ENCODE measurements around the gene GRM2.

The GRM2 gene

DNA sequence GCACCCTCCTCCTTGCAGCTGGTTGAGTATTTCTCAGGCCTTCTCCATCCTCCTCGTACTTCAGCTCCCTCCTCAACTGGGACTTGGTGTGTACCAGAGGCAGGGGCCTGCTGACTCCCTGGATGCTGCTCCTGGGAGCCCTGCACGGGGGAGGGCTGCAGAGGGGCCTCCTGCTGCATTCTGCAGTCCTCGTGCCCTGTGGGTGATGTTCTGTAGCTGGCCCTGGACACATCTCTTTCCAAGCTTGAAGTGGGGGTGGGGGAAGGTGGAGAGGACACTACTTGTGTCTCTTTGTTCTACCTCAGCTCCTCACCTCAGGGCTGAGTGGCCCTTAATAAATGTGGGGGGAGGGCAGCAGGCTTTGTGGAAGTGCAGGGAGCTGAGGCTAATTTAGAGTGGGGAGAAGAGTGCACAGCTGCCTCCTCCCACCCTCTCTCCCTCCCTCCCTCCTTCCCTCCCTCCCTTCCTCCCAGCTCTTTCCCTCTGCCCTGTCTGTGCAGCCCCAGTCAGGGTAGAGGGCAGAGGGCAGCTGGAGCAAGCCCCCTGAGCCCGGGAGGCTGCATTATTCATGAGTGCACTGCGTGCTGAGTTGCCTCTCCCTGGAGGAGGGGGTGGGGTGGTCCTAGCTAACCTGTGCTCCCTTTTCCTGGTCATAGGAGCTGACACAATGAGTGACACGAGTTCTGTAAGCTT, 3.7 kb upstream of the GRM2 start:
- no peak overlapping the region for H3K4me3 ChIP-seq (ENCODE audit: low read depth, low read length)
- DNase-seq (ENCODE audit: low read depth), result no peak

DNA sequence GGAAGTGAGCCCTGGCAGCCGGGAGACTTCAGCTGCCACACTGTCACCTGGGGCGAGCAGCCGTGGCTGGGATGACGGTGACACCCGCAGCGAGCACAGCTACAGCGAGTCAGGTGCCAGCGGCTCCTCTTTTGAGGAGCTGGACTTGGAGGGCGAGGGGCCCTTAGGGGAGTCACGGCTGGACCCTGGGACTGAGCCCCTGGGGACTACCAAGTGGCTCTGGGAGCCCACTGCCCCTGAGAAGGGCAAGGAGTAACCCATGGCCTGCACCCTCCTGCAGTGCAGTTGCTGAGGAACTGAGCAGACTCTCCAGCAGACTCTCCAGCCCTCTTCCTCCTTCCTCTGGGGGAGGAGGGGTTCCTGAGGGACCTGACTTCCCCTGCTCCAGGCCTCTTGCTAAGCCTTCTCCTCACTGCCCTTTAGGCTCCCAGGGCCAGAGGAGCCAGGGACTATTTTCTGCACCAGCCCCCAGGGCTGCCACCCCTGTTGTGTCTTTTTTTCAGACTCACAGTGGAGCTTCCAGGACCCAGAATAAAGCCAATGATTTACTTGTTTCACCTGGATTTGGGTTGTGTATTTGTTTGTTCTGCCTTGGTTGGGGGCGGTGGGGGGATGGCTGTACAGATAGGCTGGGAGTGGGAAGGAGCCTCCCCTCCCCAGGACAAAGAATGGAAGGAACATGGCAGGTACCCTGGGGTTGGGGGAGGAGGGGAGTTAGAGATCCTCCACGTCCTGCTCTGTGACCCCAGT, 2.9 kb upstream of the GRM2 start:
- no peak for DNase-seq (ENCODE audit: low read depth)

DNA sequence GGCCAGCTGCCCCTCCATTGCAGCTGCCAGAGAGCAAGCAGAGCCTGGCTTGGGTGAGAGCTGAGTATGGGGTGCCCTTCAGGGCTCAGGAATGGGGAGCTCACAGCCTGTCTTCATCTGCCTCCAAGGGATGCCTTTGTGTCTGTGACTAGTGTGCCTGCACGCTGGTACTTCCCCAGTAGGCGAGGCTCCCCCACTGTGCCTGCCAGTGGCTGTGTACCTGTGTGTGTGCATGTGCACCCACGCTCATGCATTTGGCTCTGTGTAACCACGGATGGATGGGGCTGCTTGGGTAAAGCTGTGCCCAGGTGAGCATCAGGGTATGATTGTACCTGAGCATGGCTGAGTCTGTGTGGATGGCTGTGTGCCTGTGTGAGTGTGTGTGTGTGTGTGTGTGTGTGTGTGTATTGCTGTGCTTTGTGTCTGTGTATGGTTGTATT, 2.3 kb upstream of the GRM2 start:
- H3K4me3 ChIP-seq (ENCODE audit: low read depth, low read length), result no peak overlapping the region
- DNase-seq (ENCODE audit: low read depth), result no peak

More for the DNA sequence above, 2.9 kb upstream of the GRM2 start:
- H3K4me3 ChIP-seq (ENCODE audit: low read depth, low read length), result no peak overlapping the region

DNA sequence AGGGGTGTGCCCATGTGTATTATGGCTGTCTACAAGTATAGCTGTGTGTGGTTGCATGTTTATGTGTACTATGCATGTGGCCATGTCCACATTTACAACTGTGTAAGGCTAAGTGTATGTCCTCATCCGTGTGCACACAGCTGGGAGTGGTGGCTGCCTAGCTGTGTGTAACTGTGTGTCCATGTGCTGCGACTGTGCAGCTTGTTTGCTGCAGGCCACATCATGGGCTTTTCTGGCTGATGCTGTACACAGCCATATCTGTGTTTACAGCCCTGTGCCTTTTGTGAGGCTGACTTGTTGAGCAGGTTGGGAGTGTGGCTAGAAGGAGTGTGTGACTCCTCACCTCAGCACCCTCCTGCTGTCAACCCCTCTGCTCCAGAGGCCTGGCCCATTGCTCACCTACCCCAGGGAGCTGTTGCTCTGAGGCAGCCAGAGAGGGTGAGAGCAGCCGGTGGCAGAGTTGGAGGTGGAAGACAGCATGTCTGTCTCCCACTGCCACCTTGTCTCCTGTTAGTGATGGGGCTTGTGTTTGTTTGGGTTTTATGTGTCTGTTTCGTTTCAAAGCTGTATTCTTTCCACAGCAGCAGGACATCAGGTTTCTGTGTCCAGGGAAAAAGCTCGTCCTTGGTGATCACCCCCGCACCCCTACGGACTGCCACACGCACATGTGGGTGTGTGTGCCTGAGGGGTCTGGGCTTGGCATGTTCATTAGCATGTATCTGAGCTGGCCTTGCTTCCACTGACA, 1.4 kb upstream of the GRM2 start:
- H3K4me3 ChIP-seq (ENCODE audit: low read depth, low read length), result no peak overlapping the region
- no peak for DNase-seq (ENCODE audit: low read depth)

DNA sequence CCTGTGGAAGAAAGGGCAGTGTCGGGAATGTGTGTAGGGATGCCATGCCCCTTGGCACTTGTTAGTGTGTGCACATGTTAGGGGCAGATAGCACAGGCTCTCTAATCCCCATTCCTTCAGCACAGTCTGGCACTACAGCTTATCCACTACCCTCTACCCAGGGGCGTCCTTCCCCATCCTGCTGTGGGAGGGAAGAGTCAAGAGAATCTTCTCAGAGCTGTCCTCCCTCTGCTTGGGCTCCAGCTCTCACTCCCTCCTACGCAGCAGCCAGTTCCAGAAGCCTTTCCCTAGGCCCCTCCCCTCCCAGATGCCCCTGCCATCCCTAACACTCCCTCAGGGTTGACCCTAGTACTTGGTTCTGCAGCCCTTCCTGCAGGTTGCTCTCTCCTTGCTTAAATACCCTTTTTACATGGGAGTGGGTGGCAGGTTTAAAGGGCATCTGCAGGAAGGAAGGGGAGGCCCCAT, 815 bp upstream of the GRM2 start:
- DNase-seq (ENCODE audit: low read depth), result no peak
- H3K4me3 ChIP-seq (ENCODE audit: low read depth, low read length), result no peak overlapping the region

DNA sequence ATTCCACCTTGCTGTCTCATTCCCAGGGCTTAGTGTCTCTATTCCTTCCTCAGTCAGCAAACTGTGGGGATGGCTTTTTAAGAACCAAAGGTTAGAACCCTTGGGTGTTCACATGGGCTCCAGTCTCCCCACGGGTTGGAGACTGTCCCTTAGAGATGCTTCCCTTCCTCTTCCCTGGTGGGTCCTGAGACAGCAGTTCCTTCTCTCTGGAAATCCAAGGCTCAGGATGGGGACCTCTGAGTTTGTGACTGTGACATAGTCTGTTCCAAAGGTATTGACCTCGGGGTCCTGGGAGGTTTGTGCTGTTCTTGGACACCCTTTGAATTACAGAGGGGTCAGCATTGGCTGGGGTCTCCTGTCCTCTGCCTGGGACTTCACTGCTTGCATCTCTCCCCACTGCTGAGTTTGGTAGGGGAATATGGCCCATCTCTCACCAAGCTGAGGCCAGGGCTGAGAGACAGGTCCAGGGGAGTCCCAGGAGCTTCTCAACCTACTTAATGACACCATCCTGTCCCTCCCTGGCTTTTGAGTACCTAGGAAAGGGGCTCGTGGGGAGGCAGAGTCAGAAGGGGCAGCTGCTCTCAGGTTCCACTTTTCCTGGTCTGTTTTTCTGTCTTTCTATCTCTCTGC, 1.5 kb downstream of the GRM2 start:
- no peak for DNase-seq (ENCODE audit: low read depth)
- H3K4me3 ChIP-seq (ENCODE audit: low read depth, low read length), result no peak overlapping the region

DNA sequence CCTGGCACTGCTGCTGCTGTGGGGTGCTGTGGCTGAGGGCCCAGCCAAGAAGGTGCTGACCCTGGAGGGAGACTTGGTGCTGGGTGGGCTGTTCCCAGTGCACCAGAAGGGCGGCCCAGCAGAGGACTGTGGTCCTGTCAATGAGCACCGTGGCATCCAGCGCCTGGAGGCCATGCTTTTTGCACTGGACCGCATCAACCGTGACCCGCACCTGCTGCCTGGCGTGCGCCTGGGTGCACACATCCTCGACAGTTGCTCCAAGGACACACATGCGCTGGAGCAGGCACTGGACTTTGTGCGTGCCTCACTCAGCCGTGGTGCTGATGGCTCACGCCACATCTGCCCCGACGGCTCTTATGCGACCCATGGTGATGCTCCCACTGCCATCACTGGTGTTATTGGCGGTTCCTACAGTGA, 2.1 kb downstream of the GRM2 start:
- DNase-seq (ENCODE audit: low read depth), result no peak
- no peak overlapping the region for H3K4me3 ChIP-seq (ENCODE audit: low read depth, low read length)

DNA sequence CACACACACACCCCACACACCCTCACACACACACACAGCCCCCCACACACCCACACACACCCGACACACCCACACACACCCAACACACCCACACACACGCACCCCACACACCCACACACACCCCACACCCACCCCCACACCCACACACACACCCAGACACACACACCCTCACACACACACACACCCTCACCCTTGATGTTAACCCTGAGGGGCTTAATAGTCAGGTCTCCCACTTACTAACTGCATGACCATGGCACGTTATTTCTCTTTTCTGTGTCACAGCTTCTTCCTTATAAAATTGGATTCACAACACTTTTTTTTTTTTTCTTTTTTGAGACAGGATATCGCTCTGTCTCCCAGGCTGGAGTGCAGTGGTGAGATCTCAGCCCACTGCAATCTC, 2.8 kb downstream of the GRM2 start:
- no peak for DNase-seq (ENCODE audit: low read depth)

DNA sequence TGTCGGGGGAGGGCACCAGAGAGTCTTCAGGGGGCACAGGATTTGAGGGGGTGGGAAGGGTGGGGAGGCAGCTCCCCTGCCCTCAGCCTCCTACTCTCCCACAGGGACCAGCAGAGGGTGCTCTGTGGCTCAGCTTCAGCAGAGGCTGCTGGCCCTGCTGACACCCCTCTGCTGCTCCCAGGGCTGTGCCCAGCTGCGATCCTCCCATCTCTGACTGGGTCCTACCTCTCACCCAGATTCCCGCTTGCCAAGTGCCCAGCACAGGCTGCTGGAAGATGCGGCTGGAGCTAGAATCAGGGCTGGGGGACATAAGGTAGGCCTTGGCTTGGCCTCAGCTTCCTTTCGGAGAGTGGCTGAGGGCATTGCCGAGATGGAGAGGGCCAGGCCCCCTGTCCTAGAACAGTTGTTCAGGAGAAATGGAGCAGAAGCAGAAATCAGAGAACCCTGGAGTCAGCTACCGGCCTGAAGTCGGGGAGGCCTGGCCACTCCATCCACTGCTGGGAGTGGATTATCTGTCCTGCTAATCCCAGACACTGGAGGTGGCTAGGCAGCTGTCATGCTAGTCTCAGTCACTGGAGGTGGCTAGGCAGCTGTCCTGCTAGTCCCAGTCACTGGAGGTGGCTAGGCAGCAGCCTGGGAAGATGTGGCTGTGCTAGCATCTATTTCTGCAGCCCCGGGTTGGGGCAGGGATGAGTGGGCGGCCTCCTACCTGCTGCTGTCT, 3.9 kb downstream of the GRM2 start:
- H3K4me3 ChIP-seq (ENCODE audit: low read depth, low read length), result no peak overlapping the region
- DNase-seq (ENCODE audit: low read depth), result no peak

More for the DNA sequence above, 2.8 kb downstream of the GRM2 start:
- no peak overlapping the region for H3K4me3 ChIP-seq (ENCODE audit: low read depth, low read length)

DNA sequence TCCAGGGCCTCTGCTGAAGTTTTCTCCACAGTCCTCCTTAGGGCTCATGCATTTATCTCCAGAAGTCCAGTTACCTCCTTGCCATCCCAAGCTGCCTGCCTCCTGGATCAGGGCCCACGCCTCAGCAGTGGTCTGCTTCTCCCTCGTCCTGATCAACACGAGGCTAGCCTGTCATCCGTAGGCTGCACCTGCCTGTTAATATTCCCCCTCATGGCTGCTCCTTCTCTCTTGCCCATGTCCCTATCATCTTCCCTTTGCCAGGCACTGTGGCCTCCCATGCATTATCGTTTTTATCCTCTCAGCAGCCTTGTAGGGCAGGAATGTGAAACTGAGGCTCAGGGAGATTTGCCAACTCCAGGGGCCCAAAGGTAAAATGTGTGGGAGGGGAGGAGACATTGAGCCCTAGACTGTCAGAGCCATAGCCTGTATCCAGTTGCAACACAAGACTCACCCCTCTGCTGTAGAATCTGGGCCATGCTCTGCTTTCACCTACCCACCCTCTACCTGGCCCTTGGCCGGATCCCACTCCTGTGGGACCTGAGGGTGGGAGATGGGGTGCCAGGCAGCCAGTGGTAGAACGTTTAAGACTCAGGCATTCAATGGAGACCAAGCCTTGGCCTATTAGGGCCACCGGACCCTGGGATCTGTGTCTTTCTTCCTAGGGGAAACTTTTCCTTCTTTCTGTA, 4.6 kb downstream of the GRM2 start:
- no peak overlapping the region for H3K4me3 ChIP-seq (ENCODE audit: low read depth, low read length)
- no peak for DNase-seq (ENCODE audit: low read depth)

DNA sequence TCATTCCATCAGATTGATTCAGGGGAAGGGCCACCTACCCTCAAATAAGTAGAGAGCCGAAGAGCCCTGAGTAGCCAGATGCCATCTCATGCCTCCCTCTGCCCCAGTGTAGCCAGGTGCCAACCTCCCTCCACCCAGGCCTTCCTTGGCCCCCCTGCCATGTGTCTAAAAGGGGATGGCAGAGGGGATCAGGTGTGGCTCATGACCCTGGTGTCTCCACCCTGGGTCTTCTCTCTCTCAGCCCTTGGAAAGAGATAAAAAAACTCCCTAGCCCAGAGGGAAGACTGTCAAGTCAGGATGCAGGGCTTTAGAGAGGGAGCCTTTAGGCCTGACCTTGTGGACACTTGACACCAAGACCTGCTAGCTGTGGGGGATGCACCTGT, 5.2 kb downstream of the GRM2 start:
- no peak overlapping the region for H3K4me3 ChIP-seq (ENCODE audit: low read depth, low read length)
- no peak for DNase-seq (ENCODE audit: low read depth)

DNA sequence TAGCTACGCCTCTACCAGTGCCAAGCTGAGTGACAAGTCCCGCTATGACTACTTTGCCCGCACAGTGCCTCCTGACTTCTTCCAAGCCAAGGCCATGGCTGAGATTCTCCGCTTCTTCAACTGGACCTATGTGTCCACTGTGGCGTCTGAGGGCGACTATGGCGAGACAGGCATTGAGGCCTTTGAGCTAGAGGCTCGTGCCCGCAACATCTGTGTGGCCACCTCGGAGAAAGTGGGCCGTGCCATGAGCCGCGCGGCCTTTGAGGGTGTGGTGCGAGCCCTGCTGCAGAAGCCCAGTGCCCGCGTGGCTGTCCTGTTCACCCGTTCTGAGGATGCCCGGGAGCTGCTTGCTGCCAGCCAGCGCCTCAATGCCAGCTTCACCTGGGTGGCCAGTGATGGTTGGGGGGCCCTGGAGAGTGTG, 5.7 kb downstream of the GRM2 start:
- DNase-seq (ENCODE audit: low read depth), result no peak
- no peak overlapping the region for H3K4me3 ChIP-seq (ENCODE audit: low read depth, low read length)

DNA sequence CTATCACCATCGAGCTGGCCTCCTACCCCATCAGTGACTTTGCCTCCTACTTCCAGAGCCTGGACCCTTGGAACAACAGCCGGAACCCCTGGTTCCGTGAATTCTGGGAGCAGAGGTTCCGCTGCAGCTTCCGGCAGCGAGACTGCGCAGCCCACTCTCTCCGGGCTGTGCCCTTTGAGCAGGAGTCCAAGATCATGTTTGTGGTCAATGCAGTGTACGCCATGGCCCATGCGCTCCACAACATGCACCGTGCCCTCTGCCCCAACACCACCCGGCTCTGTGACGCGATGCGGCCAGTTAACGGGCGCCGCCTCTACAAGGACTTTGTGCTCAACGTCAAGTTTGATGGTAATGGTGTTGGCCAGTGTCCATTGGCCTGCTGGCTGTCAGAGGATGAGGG, 6.1 kb downstream of the GRM2 start:
- H3K4me3 ChIP-seq (ENCODE audit: low read depth, low read length), result no peak overlapping the region
- DNase-seq (ENCODE audit: low read depth), result no peak

DNA sequence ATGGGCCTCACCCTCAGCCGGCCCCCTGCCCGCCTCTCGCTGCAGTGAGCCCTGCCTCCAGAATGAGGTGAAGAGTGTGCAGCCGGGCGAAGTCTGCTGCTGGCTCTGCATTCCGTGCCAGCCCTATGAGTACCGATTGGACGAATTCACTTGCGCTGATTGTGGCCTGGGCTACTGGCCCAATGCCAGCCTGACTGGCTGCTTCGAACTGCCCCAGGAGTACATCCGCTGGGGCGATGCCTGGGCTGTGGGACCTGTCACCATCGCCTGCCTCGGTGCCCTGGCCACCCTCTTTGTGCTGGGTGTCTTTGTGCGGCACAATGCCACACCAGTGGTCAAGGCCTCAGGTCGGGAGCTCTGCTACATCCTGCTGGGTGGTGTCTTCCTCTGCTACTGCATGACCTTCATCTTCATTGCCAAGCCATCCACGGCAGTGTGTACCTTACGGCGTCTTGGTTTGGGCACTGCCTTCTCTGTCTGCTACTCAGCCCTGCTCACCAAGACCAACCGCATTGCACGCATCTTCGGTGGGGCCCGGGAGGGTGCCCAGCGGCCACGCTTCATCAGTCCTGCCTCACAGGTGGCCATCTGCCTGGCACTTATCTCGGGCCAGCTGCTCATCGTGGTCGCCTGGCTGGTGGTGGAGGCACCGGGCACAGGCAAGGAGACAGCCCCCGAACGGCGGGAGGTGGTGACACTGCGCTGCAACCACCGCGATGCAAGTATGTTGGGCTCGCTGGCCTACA, 8.5 kb downstream of the GRM2 start:
- DNase-seq (ENCODE audit: low read depth), result no peak
- H3K4me3 ChIP-seq (ENCODE audit: low read depth, low read length), result no peak overlapping the region

DNA sequence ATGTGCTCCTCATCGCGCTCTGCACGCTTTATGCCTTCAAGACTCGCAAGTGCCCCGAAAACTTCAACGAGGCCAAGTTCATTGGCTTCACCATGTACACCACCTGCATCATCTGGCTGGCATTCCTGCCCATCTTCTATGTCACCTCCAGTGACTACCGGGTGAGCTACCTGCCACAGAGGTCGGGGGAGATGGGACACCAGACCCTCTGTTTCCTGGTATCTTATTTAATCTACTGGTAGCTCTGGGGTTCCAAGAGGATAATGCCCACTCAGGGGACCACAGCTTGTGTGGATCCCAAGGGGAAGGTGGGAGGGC, 9.1 kb downstream of the GRM2 start:
- no peak for DNase-seq (ENCODE audit: low read depth)
- H3K4me3 ChIP-seq (ENCODE audit: low read depth, low read length), result no peak overlapping the region

DNA sequence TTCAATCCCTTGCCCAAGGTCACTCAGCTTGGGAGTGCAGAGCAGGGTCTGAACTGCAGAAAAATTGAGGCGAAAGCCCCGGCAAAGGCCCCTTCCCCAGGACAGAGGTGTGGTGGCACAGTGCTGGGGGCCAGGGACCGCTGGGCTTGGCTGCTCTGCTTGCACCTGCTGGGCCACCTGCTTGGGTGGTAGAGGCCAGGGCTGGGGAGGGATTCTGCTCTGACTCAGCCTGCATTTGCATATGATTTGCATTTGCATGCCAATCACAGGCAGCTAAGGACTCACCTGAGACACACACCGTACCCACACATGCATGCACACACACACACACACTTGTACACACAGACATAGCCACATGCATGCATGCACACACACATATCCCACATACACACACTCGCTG, 9.9 kb downstream of the GRM2 start:
- DNase-seq (ENCODE audit: low read depth), result no peak
- no peak overlapping the region for H3K4me3 ChIP-seq (ENCODE audit: low read depth, low read length)

DNA sequence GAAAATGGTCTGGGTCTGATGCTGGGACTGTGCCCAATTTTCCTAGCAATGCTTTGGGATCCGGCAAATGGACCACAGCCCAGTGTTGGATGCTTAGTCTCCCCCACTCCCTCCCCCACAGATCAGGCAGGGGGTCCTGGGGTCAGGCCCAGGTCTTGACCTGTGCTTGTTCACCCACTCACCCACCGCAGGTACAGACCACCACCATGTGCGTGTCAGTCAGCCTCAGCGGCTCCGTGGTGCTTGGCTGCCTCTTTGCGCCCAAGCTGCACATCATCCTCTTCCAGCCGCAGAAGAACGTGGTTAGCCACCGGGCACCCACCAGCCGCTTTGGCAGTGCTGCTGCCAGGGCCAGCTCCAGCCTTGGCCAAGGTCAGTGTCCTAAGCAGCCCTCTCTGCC, 10.6 kb downstream of the GRM2 start:
- no peak for DNase-seq (ENCODE audit: low read depth)
- no peak overlapping the region for H3K4me3 ChIP-seq (ENCODE audit: low read depth, low read length)

DNA sequence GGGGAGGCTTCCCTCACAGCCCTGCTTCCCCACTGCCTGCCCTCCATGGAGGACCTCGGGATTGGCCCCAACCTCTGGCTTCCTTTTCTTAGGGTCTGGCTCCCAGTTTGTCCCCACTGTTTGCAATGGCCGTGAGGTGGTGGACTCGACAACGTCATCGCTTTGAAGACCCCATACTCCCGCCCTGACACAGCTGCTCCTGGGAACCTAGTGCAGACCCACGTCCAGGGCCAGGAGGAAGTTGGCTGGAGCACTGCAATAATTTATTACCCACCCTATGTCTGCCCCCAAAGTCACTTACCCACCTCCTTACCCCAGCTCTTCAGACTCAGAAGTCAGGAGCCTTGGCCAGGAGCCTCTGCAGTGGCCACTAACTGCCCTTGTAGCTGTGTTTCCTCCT, 11.1 kb downstream of the GRM2 start:
- DNase-seq (ENCODE audit: low read depth), result no peak
- no peak overlapping the region for H3K4me3 ChIP-seq (ENCODE audit: low read depth, low read length)

All from skeletal muscle cell (primary cell).